OCI-LY1 (cell line): Measurements from ENCODE around the gene RBP5.

Source experiments
- H2AFZ ChIP-seq: fragments of 200-600 bp; sonication (generic), shearing (Covaris generic); 2 replicates; pipeline ENCODE4 v1.6.0; 2014; ENCODE audit warnings: antibody characterized with exemption, mild to moderate bottlenecking, low read length
- H3F3A ChIP-seq: fragments of 200-600 bp; sonication (generic), shearing (Covaris generic); 2 replicates; pipeline ENCODE4 v1.6.0; 2014; ENCODE audit warnings: mild to moderate bottlenecking, antibody characterized with exemption, low read length, moderate library complexity; ENCODE audit not compliant: insufficient read depth
- H3K27ac ChIP-seq: fragments of 200-600 bp; sonication (generic); 2 replicates; pipeline ENCODE4 v1.5.1; 2014; ENCODE audit warnings: low read length, mixed run types, mild to moderate bottlenecking, low read depth; ENCODE audit not compliant: poor library complexity, severe bottlenecking
- H3K27me3 ChIP-seq: fragments of 200-600 bp; sonication (generic); 2 replicates; pipeline ENCODE4 v1.6.0; 2014; ENCODE audit warnings: antibody characterized with exemption, mild to moderate bottlenecking, low read length, moderate library complexity; ENCODE audit not compliant: insufficient read depth
- H3K36me3 ChIP-seq: fragments of 200-600 bp; sonication (generic); 2 replicates; pipeline ENCODE4 v1.6.1; 2014; ENCODE audit warnings: mild to moderate bottlenecking, antibody characterized with exemption, low read length, moderate library complexity, mixed read lengths; ENCODE audit not compliant: insufficient read depth
- H3K4me1 ChIP-seq: fragments of 200-600 bp; sonication (generic); 2 replicates; pipeline ENCODE4 v1.5.1; 2014; ENCODE audit warnings: mild to moderate bottlenecking, low read length, moderate library complexity; ENCODE audit not compliant: insufficient read depth, severe bottlenecking
- H3K4me2 ChIP-seq: fragments of 200-600 bp; sonication (generic), shearing (Covaris generic); 2 replicates; pipeline ENCODE4 v1.6.1; 2014; ENCODE audit warnings: low read length
- H3K4me3 ChIP-seq: fragments of 200-600 bp; sonication (generic); 2 replicates; pipeline ENCODE4 v1.5.1; 2014; ENCODE audit warnings: low read length, low read depth, mild to moderate bottlenecking, mixed read lengths; ENCODE audit not compliant: poor library complexity, severe bottlenecking
- H3K79me2 ChIP-seq: fragments of 200-600 bp; shearing (Covaris generic); 2 replicates; pipeline ENCODE4 v1.6.1; 2016; ENCODE audit warnings: mixed run types, low read length, mixed read lengths; ENCODE audit not compliant: insufficient read depth
- H3K9ac ChIP-seq: fragments of 200-600 bp; sonication (generic), shearing (Covaris generic); 2 replicates; pipeline ENCODE4 v1.6.1; 2014; ENCODE audit warnings: mild to moderate bottlenecking, low read length, mixed read lengths
- H3K9me2 ChIP-seq: fragments of 200-600 bp; sonication (generic), shearing (Covaris generic); 2 replicates; pipeline ENCODE4 v1.6.1; 2014; ENCODE audit warnings: low read depth, mild to moderate bottlenecking, low read length, mixed read lengths
- H3K9me3 ChIP-seq: fragments of 200-600 bp; shearing (Covaris generic); 2 replicates; pipeline ENCODE4 v1.6.1; 2014; ENCODE audit warnings: low read length, mixed read lengths
- H4K20me1 ChIP-seq: fragments of 200-600 bp; sonication (generic), shearing (Covaris generic); 2 replicates; pipeline ENCODE4 v1.6.0; 2016; ENCODE audit warnings: mild to moderate bottlenecking, low read length; ENCODE audit not compliant: insufficient read depth
- CTCF ChIP-seq: fragments of 200-600 bp; sonication (generic), shearing (Covaris generic); IDR thresholded peaks from 2 replicates; pipeline ENCODE4 v1.5.1; 2017; ENCODE audit warnings: mild to moderate bottlenecking, antibody characterized with exemption, low read length, moderate library complexity, mixed read lengths
- EZH2 ChIP-seq: fragments of 200-600 bp; sonication (generic), shearing (Covaris generic); IDR thresholded peaks from 2 replicates; pipeline ENCODE4 v1.8.0; 2017; ENCODE audit warnings: borderline replicate concordance, mixed run types, mild to moderate bottlenecking, antibody characterized with exemption, low read length, moderate library complexity, mixed read lengths

The RBP5 gene

GRCh38 chr12:7156259-7157197 lies 27.8 kb upstream of the RBP5 start:
- H3K4me2 ChIP-seq = no peak overlapping the region
- H3K9ac ChIP-seq = no peak overlapping the region
- no peaks in the 10 kb centered on the region for H3K9me2 ChIP-seq
- H3K27ac ChIP-seq = no peak overlapping the region
- H3K4me3 ChIP-seq = no peak overlapping the region
- H3K27me3 ChIP-seq = no peaks in the 10 kb centered on the region; the same call in 1 of the 2 replicates
- H2AFZ ChIP-seq = no peak overlapping the region
- H3K9me3 ChIP-seq = no peaks in the 10 kb centered on the region
- H3K4me1 ChIP-seq = no peaks in the 10 kb centered on the region
- no peaks in the 10 kb centered on the region for H3K79me2 ChIP-seq
- no peaks in the 10 kb centered on the region for H3F3A ChIP-seq
- no peaks in the 10 kb centered on the region for H3K36me3 ChIP-seq
- H4K20me1 ChIP-seq = no peaks in the 10 kb centered on the region
- no peak for TF ChIP-seq CTCF
- TF ChIP-seq EZH2 = no peak

GRCh38 chr12:7155471-7156034 lies 26.9 kb upstream of the RBP5 start:
- Histone ChIP-seq H3K27me3 (no peaks in the 10 kb centered on the region; the same call in 1 of the 2 replicates), H3K9me3 (no peaks in the 10 kb centered on the region), H3K9ac (no peak overlapping the region), H3K27ac (no peak overlapping the region), H3K4me3 (no peak overlapping the region), H3K36me3 (no peaks in the 10 kb centered on the region), H3K4me1 (no peaks in the 10 kb centered on the region), H2AFZ (no peak overlapping the region), H3K4me2 (no peak overlapping the region), H3K79me2 (no peaks in the 10 kb centered on the region), H3F3A (no peaks in the 10 kb centered on the region), H3K9me2 (no peaks in the 10 kb centered on the region), H4K20me1 (no peaks in the 10 kb centered on the region)
- TF ChIP-seq EZH2 (no peak), CTCF (no peak)

- H3K27me3 ChIP-seq = no peaks in the 10 kb centered on the region
- no peaks in the 10 kb centered on the region for H3F3A ChIP-seq
- no peaks in the 10 kb centered on the region for H3K9me3 ChIP-seq
- no peaks in the 10 kb centered on the region for H4K20me1 ChIP-seq
- no peak overlapping the region for H2AFZ ChIP-seq
- H3K36me3 ChIP-seq = no peaks in the 10 kb centered on the region
- no peak overlapping the region for H3K4me3 ChIP-seq
- no peaks in the 10 kb centered on the region for H3K4me1 ChIP-seq
- no peak overlapping the region for H3K9ac ChIP-seq
- H3K79me2 ChIP-seq = no peaks in the 10 kb centered on the region
- H3K9me2 ChIP-seq = no peaks in the 10 kb centered on the region
- H3K4me2 ChIP-seq = no peak overlapping the region
- H3K27ac ChIP-seq = no peak overlapping the region
- TF ChIP-seq EZH2 (no peak), CTCF (no peak)
These were observed 26.3 kb upstream of the RBP5 start for GRCh38 chr12:7154901-7155470.
